AG09319 (cell line): ENCODE data around the gene TOMM34.

Source experiments
- DNase-seq: peaks from one replicate; pipeline ENCODE4 v3.0.0-alpha.2; 2010; ENCODE audit warnings: low read depth; ENCODE audit errors: extremely low read depth
- TF ChIP-seq, protein P1 (sequence below): IDR thresholded peaks from 2 replicates; pipeline ENCODE4 v1.5.1; 2011; ENCODE audit warnings: low read depth, mild to moderate bottlenecking, inconsistent platforms, low read length, moderate library complexity

The TOMM34 gene, protein sequence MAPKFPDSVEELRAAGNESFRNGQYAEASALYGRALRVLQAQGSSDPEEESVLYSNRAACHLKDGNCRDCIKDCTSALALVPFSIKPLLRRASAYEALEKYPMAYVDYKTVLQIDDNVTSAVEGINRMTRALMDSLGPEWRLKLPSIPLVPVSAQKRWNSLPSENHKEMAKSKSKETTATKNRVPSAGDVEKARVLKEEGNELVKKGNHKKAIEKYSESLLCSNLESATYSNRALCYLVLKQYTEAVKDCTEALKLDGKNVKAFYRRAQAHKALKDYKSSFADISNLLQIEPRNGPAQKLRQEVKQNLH

DNA sequence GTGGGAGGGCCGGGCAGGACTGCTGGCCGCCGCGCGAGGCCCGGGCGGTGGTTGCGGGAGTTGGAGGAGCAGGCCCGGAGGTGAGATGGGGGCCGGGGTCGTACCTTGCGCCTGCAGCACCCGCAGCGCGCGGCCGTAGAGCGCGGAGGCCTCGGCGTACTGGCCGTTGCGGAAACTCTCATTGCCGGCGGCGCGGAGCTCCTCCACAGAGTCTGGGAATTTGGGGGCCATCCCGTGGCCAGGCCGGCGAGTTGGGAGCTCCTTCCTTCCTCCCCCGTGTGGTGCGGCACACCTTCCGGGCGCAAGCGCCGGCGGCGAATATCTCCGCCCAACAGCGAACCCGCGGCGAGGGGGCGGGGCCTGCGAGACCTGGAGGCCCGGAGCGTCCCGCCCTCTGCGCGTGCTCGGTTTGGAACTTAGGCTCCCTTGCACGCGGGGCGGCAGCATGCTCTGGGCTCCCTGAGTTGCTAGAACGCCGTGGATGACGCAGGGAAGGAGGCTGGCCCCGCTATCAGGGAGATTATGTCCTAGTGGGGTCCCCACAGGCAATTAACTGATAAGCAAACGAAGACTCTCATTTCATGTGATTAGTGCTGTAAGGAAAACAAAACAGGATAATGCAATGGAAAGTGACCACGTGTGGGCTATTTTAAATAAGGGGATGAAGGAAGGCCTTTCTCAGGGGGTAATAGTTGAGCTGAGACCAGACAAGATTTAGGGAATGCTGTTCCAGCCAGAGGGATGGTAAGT lies at the start of gene TOMM34:
Gene TOMM34, minus strand, starts transcription at position 295 of the 750 bp plus-strand sequence. Its CDS starts 64 bp downstream, at position 231.
- DNase-seq = peak; percentile 60
- TF ChIP-seq, protein P1, sequence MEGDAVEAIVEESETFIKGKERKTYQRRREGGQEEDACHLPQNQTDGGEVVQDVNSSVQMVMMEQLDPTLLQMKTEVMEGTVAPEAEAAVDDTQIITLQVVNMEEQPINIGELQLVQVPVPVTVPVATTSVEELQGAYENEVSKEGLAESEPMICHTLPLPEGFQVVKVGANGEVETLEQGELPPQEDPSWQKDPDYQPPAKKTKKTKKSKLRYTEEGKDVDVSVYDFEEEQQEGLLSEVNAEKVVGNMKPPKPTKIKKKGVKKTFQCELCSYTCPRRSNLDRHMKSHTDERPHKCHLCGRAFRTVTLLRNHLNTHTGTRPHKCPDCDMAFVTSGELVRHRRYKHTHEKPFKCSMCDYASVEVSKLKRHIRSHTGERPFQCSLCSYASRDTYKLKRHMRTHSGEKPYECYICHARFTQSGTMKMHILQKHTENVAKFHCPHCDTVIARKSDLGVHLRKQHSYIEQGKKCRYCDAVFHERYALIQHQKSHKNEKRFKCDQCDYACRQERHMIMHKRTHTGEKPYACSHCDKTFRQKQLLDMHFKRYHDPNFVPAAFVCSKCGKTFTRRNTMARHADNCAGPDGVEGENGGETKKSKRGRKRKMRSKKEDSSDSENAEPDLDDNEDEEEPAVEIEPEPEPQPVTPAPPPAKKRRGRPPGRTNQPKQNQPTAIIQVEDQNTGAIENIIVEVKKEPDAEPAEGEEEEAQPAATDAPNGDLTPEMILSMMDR = no peak; the same call in 1 of the 2 replicates

DNA sequence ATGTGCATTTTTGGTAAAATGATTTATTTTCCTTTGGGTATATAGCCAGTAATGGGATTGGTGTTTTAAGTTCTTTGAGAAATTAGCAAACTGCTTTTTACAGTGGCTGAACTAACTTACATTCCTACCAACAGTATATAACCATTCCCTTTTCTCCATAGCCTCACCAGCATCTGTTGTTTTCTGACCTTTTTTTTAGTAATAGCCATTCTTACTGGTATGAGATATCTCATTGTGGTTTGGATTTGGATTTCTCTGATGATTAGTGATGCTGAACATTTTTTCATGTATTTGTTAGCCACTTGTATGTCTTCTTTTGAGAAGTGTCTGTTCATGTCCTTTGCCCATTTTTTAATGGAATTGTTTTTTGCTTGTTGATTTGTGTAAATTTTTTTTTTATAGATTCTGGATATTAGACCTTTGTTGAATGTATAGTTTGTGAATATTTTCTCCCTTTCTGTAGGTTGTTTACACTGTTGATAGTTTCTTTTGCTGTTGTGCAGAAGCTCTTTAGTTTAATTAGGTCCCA lies 48.4 kb upstream of the TOMM34 start:
- no peak for DNase-seq
- TF ChIP-seq, protein P1 = no peak

DNA sequence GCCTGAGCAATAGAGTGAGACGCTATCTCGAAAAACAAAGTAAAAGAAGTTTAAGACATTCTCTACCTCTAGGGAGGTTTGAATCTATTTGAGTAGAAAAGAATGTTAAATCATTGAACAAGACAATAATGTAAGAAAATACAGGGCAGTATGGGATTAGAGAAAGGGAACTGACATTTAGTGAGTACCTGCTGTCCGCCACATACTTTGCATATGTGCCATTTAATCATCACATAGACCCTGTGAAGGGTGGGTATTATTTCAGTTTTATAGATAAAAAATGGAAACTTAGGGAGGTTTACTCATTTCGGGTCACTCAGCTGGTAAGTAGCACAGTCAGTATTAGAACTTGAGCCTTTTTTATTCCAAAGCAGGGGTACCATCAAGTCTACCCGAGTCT lies 37.5 kb upstream of the TOMM34 start:
- TF ChIP-seq, protein P1 = no peak
- no peak for DNase-seq

DNA sequence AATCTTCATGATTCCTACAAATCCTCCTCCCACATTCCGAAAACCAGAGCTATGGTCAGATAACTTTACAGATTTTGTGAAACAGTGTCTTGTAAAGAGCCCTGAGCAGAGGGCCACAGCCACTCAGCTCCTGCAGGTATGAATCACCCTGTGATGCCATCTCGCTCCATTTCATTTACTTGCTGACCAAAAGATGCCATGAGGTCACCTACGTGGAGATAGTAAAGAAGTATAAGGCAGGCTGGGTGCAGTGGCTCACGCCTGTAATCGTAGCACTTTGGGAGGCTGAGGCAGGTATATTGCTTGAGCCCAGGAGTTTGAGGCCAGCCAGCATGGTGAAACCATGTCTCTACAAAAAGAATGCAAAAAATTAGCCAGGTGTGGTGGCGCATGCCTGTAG lies 37.0 kb upstream of the TOMM34 start:
- TF ChIP-seq, protein P1 = no peak

DNA sequence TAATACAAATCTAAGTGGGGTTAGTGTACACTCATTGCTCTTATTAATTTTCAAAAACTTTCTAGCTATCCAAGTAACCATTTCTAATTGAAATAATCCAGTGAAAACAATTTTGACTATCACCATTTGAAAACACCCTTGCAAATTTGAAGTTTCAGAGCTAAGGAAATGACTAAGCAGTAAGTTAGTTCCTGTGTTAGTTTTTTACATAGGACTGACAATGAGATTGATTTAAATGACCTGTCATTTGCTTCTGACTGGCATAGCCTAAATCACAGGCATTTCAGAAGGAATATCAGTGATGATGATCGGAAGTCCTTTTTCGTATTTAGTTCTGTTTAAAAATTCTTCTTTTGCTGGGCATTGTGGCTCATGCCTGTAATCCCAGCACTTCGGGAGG lies 33.1 kb upstream of the TOMM34 start:
- DNase-seq = no peak
- TF ChIP-seq, protein P1 = no peak

More for the DNA sequence above, 37.0 kb upstream of the TOMM34 start:
- no peak for DNase-seq

DNA sequence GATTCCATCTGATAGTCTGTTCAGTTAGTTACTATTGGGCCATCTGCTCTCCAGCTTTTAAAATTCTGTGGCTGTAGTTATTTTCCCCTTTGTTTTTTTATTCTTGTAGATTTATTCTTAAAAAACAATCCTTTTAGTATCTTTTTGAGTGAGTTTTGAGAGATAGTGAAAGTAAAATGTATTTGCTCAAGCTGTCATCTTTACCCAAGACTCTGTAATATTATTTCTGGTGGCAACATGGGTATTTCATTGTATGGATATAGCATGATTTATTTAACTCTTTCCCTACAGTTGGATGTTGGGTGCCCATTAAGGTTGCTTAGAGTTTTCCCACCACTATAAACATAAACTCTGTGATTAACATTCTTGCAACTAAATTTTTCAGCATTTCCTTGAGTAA lies 30.8 kb upstream of the TOMM34 start:
- TF ChIP-seq, protein P1 = no peak
- DNase-seq = no peak

DNA sequence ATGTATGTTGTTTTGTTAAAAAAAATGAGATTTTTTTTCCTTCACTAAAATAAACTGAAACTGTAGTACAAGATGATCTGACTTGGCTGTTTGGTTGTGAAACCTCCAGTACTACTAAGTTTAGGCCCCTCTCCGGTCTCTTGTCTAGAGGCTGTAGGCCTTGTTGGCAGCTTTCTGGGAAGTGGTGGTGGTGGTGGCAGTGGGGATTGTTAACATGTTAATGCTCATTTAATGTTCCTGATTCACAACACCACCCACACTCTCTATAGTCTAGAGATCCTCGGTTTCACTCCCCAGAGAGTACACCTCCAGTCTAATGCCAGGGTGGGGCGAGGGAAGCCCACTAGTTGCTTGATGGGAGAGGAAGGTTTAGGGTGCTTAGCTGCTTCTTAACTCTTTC lies 30.2 kb upstream of the TOMM34 start:
- no peak for DNase-seq
- TF ChIP-seq, protein P1 = no peak
